Ascending aorta (tissue), 2 donors: ENCODE results near the gene CCDC97. TPM values are rescaled to one million over a fixed set of nuclear protein-coding genes. Genes with fewer than 3 reads are reported as not detected.
A peak's percentile ranks its signal among the peaks of the same experiment; 100 is the strongest.

Experiments
- DNase-seq, 2 donors: peaks; one replicate each; pipeline ENCODE4 v3.0.0-alpha.2; 2019; ENCODE audit warnings: low spot score in 2 of 2
- H3K27ac ChIP-seq, 2 donors: fragments of 200-600 bp; sonication (generic); one replicate each; pipeline ENCODE4 v1.5.1; 2016 to 2017; ENCODE audit warnings: mild to moderate bottlenecking in 1 of 2
- H3K27me3 ChIP-seq: fragments of 200-600 bp; sonication (generic); one replicate; pipeline ENCODE4 v1.5.1; 2017
- H3K36me3 ChIP-seq, 2 donors: fragments of 200-600 bp; sonication (generic); one replicate each; pipeline ENCODE4 v1.5.1; 2016
- H3K4me1 ChIP-seq, 2 donors: fragments of 200-600 bp; sonication (generic); one replicate each; pipeline ENCODE4 v1.5.1; 2016 to 2017; ENCODE audit warnings: mild to moderate bottlenecking in 1 of 2
- H3K4me3 ChIP-seq, 2 donors: fragments of 200-600 bp; sonication (generic); one replicate each; pipeline ENCODE4 v1.5.1; 2016 to 2017; ENCODE audit warnings: mild to moderate bottlenecking in 1 of 2
- H3K9me3 ChIP-seq, 2 donors: fragments of 200-600 bp; sonication (generic); one replicate each; pipeline ENCODE4 v1.5.1; 2016
- CTCF ChIP-seq, 3 experiments: fragments of 200-600 bp in 2 of 3; fragments of 450-650 bp in 1 of 3; sonication (generic) in 2 of 3; IDR thresholded peaks; one replicate each; pipeline ENCODE4 v1.5.1; 2016 to 2019; ENCODE audit warnings: antibody characterized with exemption in 3 of 3, mild to moderate bottlenecking in 1 of 3, moderate library complexity in 1 of 3
- intact Hi-C: fragments of 100-400 bp; cut with DNase I; formaldehyde crosslinking; loops from one replicate; pipeline ENCODE4 v1.15.1; 2023
- total RNA-seq: library from RNA; depleted of rRNA; stranded (reverse); fragments of >200 nt; gene quantifications from one replicate; pipeline ENCODE4 v1.1.0, GENCODE V29; 2016

Gene CCDC97
- total RNA-seq, 1 donor from 2014 or later, result 18.4 TPM

- no peaks in the 10 kb centered on the region for H3K27me3 ChIP-seq
- TF ChIP-seq CTCF (IDR thresholded peaks at IDR 0.05), result no peak
- H3K27ac ChIP-seq, result peak overlapping the region in 1 of 2 donors; percentile 86
- intact Hi-C loops, result no loop called here
- peaks cover 15 to 29% of the 10 kb centered on the region in 2 donors for H3K4me1 ChIP-seq
- H3K4me3 ChIP-seq, result no peak overlapping the region
- no peak for DNase-seq
- no peaks in the 10 kb centered on the region for H3K9me3 ChIP-seq
- peaks cover 65 to 82% of the 10 kb centered on the region in 2 donors for H3K36me3 ChIP-seq
Measured at GRCh38 chr19:41295499-41295898, 14.5 kb upstream of the CCDC97 start.

GRCh38 chr19:41296433-41296871 lies 13.5 kb upstream of the CCDC97 start:
- Histone ChIP-seq H3K9me3 (no peaks in the 10 kb centered on the region), H3K4me3 (no peak overlapping the region), H3K36me3 (peaks cover 63 to 83% of the 10 kb centered on the region in 2 donors), H3K4me1 (peaks cover 15 to 29% of the 10 kb centered on the region in 2 donors), H3K27me3 (no peaks in the 10 kb centered on the region), H3K27ac (peak overlapping the region; percentile 86 to 87)
- intact Hi-C loops, result no loop called here
- no peak for TF ChIP-seq CTCF (IDR thresholded peaks at IDR 0.05)
- DNase-seq, result no peak

- Histone ChIP-seq H3K9me3 (no peaks in the 10 kb centered on the region), H3K4me1 (peaks cover 15 to 29% of the 10 kb centered on the region in 2 donors), H3K36me3 (peaks cover 60 to 80% of the 10 kb centered on the region in 2 donors), H3K27ac (peak overlapping the region; percentile 86 to 87), H3K27me3 (no peaks in the 10 kb centered on the region), H3K4me3 (no peak overlapping the region)
- no peak for TF ChIP-seq CTCF (IDR thresholded peaks at IDR 0.05)
- intact Hi-C loops, result no loop called here
- DNase-seq, result no peak
Measured at GRCh38 chr19:41297628-41298347, 12.2 kb upstream of the CCDC97 start.

GRCh38 chr19:41298348-41298964 lies 11.5 kb upstream of the CCDC97 start:
- TF ChIP-seq CTCF (IDR thresholded peaks at IDR 0.05), result no peak
- peak; percentile 70 to 89 for DNase-seq
- peaks cover 15 to 29% of the 10 kb centered on the region in 2 donors for H3K4me1 ChIP-seq
- peak overlapping the region in 1 of 2 donors; percentile 1 for H3K4me3 ChIP-seq
- no peaks in the 10 kb centered on the region for H3K27me3 ChIP-seq
- intact Hi-C loops, result no loop called here
- peaks cover 60 to 80% of the 10 kb centered on the region in 2 donors for H3K36me3 ChIP-seq
- no peaks in the 10 kb centered on the region for H3K9me3 ChIP-seq
- H3K27ac ChIP-seq, result peak overlapping the region; percentile 86 to 87

GRCh38 chr19:41299046-41299754 lies 10.8 kb upstream of the CCDC97 start:
- Histone ChIP-seq H3K4me3 (peak overlapping the region in 1 of 2 donors; percentile 1), H3K4me1 (peaks cover 15 to 29% of the 10 kb centered on the region in 2 donors), H3K27ac (peak overlapping the region; percentile 86 to 87), H3K9me3 (no peaks in the 10 kb centered on the region), H3K27me3 (no peaks in the 10 kb centered on the region), H3K36me3 (peaks cover 60 to 80% of the 10 kb centered on the region in 2 donors)
- intact Hi-C loops, result no loop called here
- no peak for TF ChIP-seq CTCF (IDR thresholded peaks at IDR 0.05)
- peak in 1 of 2 donors; percentile 75 for DNase-seq
